Measurements from ENCODE around the gene EEF2.
"Not testable (repeated sequence)": the region's sequence is repeated elsewhere in the genome, so short reads cannot be mapped to it uniquely, and the experiment has no call there.

Gene EEF2

GRCh38 chr19:4015705-4016402 lies 30.6 kb upstream of the EEF2 start:
- no peak for DNase-seq (ENCODE audit: low read depth in 2 of 2, low spot score in 1 of 2)

- DNase-seq (ENCODE audit: low read depth in 2 of 2, low spot score in 1 of 2) = no peak
Measured at GRCh38 chr19:4014541-4015491, 29.6 kb upstream of the EEF2 start.

GRCh38 chr19:4013886-4014540 lies 28.8 kb upstream of the EEF2 start:
- DNase-seq (ENCODE audit: low read depth in 2 of 2, low spot score in 1 of 2) = no peak

- DNase-seq (ENCODE audit: low read depth in 2 of 2, low spot score in 1 of 2) = no peak
Measured at GRCh38 chr19:4012975-4013634, 27.8 kb upstream of the EEF2 start.

GRCh38 chr19:4012092-4012974 lies 27.1 kb upstream of the EEF2 start:
- no peak for DNase-seq (ENCODE audit: low read depth in 2 of 2, low spot score in 1 of 2)

GRCh38 chr19:4011430-4011829 lies 26.2 kb upstream of the EEF2 start:
- DNase-seq (ENCODE audit: low read depth in 2 of 2, low spot score in 1 of 2) = not testable (repeated sequence)

- no peak for DNase-seq (ENCODE audit: low read depth in 2 of 2, low spot score in 1 of 2)
Measured at GRCh38 chr19:4010808-4011110, 25.5 kb upstream of the EEF2 start.

- no peak for DNase-seq (ENCODE audit: low read depth in 2 of 2, low spot score in 1 of 2)
Measured at GRCh38 chr19:4009990-4010807, 24.9 kb upstream of the EEF2 start.

- no peak for DNase-seq (ENCODE audit: low read depth in 2 of 2, low spot score in 1 of 2)
Measured at GRCh38 chr19:4007836-4008539, 22.7 kb upstream of the EEF2 start.

- peak; percentile 87 to 95 for DNase-seq (ENCODE audit: low read depth in 2 of 2, low spot score in 1 of 2)
Measured at GRCh38 chr19:4007021-4007835, 22.0 kb upstream of the EEF2 start, which contains the start of gene PIAS4. Gene PIAS4, plus strand, starts transcription at chr19:4007736. Its CDS starts 25 bp downstream, at chr19:4007761.

- DNase-seq (ENCODE audit: low read depth in 2 of 2, low spot score in 1 of 2) = not testable (repeated sequence)
Measured at GRCh38 chr19:4005436-4005835, 20.2 kb upstream of the EEF2 start.

- not testable (repeated sequence) for DNase-seq (ENCODE audit: low read depth in 2 of 2, low spot score in 1 of 2)
Measured at GRCh38 chr19:4000798-4001197, 15.5 kb upstream of the EEF2 start.

GRCh38 chr19:3998667-3999412 lies 13.6 kb upstream of the EEF2 start:
- not testable (repeated sequence) for DNase-seq (ENCODE audit: low read depth in 2 of 2, low spot score in 1 of 2)

GRCh38 chr19:3995607-3996006 lies 10.3 kb upstream of the EEF2 start:
- no peak for DNase-seq (ENCODE audit: low read depth in 2 of 2, low spot score in 1 of 2)

- DNase-seq (ENCODE audit: low read depth in 2 of 2, low spot score in 1 of 2) = no peak
Measured at GRCh38 chr19:3990815-3991117, 5.5 kb upstream of the EEF2 start.

GRCh38 chr19:3987619-3988371 lies 2.5 kb upstream of the EEF2 start:
- peak; percentile 62 to 79 for DNase-seq (ENCODE audit: low read depth in 2 of 2, low spot score in 1 of 2)

Measured in stimulated activated CD8-positive, alpha-beta memory T cell treated with anti-CD3 and anti-CD28 coated beads, Interleukin-4, amount 100 ng/mL, for 1 hour (primary cell).